Activated naive CD8-positive, alpha-beta T cell treated with anti-CD3 and anti-CD28 coated beads, Interleukin-2, amount 10 ng/mL, durations not matched to agents 7 days and 5 days (primary cell): ENCODE data around the gene IZUMO4. TPM values are rescaled to one million over a fixed set of nuclear protein-coding genes. Genes with fewer than 3 reads are reported as not detected.
"Not testable (repeated sequence)": the region's sequence is repeated elsewhere in the genome, so short reads cannot be mapped to it uniquely, and the experiment has no call there.

Experiments used
- ATAC-seq: fragments of 150-1000 bp; cut with Tn5 transposase; one replicate; pipeline ENCODE4 v1.10.0; 2021; ENCODE audit warnings: low read depth, moderate library complexity
- POLR2A ChIA-PET: fragments of 350-600 bp; sonication (Branson Sonifier 250); formaldehyde crosslinking; loops from one replicate; lab custom pipeline; 2021; ENCODE audit warnings: antibody characterized with exemption; lab: Charles Lee
- DNase-seq: peaks from one replicate; pipeline ENCODE4 v3.0.0; 2021
- H3K27ac Mint-ChIP-seq: one replicate; pipeline ENCODE4 v1.8.0; 2022; ENCODE audit warnings: mild to moderate bottlenecking, mixed read lengths
- H3K27me3 Mint-ChIP-seq: one replicate; pipeline ENCODE4 v1.8.0; 2022; ENCODE audit warnings: mild to moderate bottlenecking, moderate library complexity, mixed read lengths
- H3K36me3 Mint-ChIP-seq: one replicate; pipeline ENCODE4 v1.8.0; 2021; ENCODE audit warnings: mild to moderate bottlenecking, mixed read lengths
- H3K4me1 Mint-ChIP-seq: one replicate; pipeline ENCODE4 v1.8.0; 2021; ENCODE audit warnings: mixed read lengths
- H3K4me3 Mint-ChIP-seq: one replicate; pipeline ENCODE4 v1.8.0; 2022; ENCODE audit warnings: mild to moderate bottlenecking, moderate library complexity, mixed read lengths
- H3K9me3 Mint-ChIP-seq: one replicate; pipeline ENCODE4 v1.8.0; 2021; ENCODE audit warnings: mixed read lengths
- total RNA-seq, 2 experiments: library from RNA; stranded (reverse); gene quantifications; one replicate each; pipeline ENCODE4 v1.2.3, GENCODE V29; 2021

The IZUMO4 gene
- total RNA-seq, 2 experiments from 2014 or later: 16.0 to 17.7 TPM

- POLR2A ChIA-PET: no interaction called here
Observed at GRCh38 chr19:2120821-2121220, 24.1 kb downstream of the IZUMO4 start.

GRCh38 chr19:2121416-2122051 lies 24.8 kb downstream of the IZUMO4 start:
- POLR2A ChIA-PET: no interaction called here
- DNase-seq: no peak
- Mint-ChIP-seq H3K36me3 (peaks cover 6% of the 10 kb centered on the region), H3K4me1 (peaks cover 2% of the 10 kb centered on the region), H3K9me3 (no peaks in the 10 kb centered on the region), H3K27me3 (no peaks in the 10 kb centered on the region), H3K27ac (no peak overlapping the region), H3K4me3 (no peak overlapping the region)
- no peak for ATAC-seq

More at GRCh38 chr19:2120821-2121220, 24.1 kb downstream of the IZUMO4 start:
- ATAC-seq (no peak), DNase-seq (no peak)
- peaks cover 6% of the 10 kb centered on the region for H3K36me3 Mint-ChIP-seq
- H3K27me3 Mint-ChIP-seq: no peaks in the 10 kb centered on the region
- no peak overlapping the region for H3K27ac Mint-ChIP-seq
- H3K4me1 Mint-ChIP-seq: peaks cover 2% of the 10 kb centered on the region
- no peak overlapping the region for H3K4me3 Mint-ChIP-seq
- H3K9me3 Mint-ChIP-seq: no peaks in the 10 kb centered on the region

- ATAC-seq (no peak), DNase-seq (no peak)
- POLR2A ChIA-PET: no interaction called here
- no peak overlapping the region for H3K4me3 Mint-ChIP-seq
- no peaks in the 10 kb centered on the region for H3K9me3 Mint-ChIP-seq
- H3K27me3 Mint-ChIP-seq: no peaks in the 10 kb centered on the region
- peaks cover 6% of the 10 kb centered on the region for H3K36me3 Mint-ChIP-seq
- H3K4me1 Mint-ChIP-seq: peaks cover 2% of the 10 kb centered on the region
- no peak overlapping the region for H3K27ac Mint-ChIP-seq
Observed at GRCh38 chr19:2122251-2122650, 25.5 kb downstream of the IZUMO4 start.

- H3K36me3 Mint-ChIP-seq: peaks cover 6% of the 10 kb centered on the region
- peaks cover 2% of the 10 kb centered on the region for H3K4me1 Mint-ChIP-seq
Observed at GRCh38 chr19:2122982-2123381, 26.3 kb downstream of the IZUMO4 start.

GRCh38 chr19:2123682-2124387 lies 27.1 kb downstream of the IZUMO4 start:
- Mint-ChIP-seq H3K27me3 (no peaks in the 10 kb centered on the region), H3K36me3 (peaks cover 5% of the 10 kb centered on the region), H3K4me3 (no peak overlapping the region), H3K4me1 (peaks cover 2% of the 10 kb centered on the region), H3K27ac (no peak overlapping the region), H3K9me3 (no peaks in the 10 kb centered on the region)
- DNase-seq: peak; percentile 61
- POLR2A ChIA-PET: no interaction called here
- peak; percentile 24 for ATAC-seq

More at GRCh38 chr19:2122982-2123381, 26.3 kb downstream of the IZUMO4 start:
- POLR2A ChIA-PET: no interaction called here
- ATAC-seq (no peak), DNase-seq (no peak)
- H3K4me3 Mint-ChIP-seq: no peak overlapping the region
- H3K9me3 Mint-ChIP-seq: no peaks in the 10 kb centered on the region
- H3K27ac Mint-ChIP-seq: no peak overlapping the region
- no peaks in the 10 kb centered on the region for H3K27me3 Mint-ChIP-seq

GRCh38 chr19:2126879-2127518 lies 30.3 kb downstream of the IZUMO4 start:
- no peak for ATAC-seq
- DNase-seq: no peak
- Mint-ChIP-seq H3K36me3 (peaks cover 6% of the 10 kb centered on the region), H3K9me3 (no peaks in the 10 kb centered on the region), H3K27me3 (no peaks in the 10 kb centered on the region), H3K4me3 (no peak overlapping the region), H3K27ac (no peak overlapping the region), H3K4me1 (no peaks in the 10 kb centered on the region)
- POLR2A ChIA-PET: no interaction called here

- no peak for ATAC-seq
- H3K36me3 Mint-ChIP-seq: peaks cover 10% of the 10 kb centered on the region
- H3K27ac Mint-ChIP-seq: no peak overlapping the region
- DNase-seq: no peak
- H3K27me3 Mint-ChIP-seq: no peaks in the 10 kb centered on the region
- no peaks in the 10 kb centered on the region for H3K9me3 Mint-ChIP-seq
- POLR2A ChIA-PET: no interaction called here
- H3K4me3 Mint-ChIP-seq: no peak overlapping the region
- H3K4me1 Mint-ChIP-seq: no peaks in the 10 kb centered on the region
Observed at GRCh38 chr19:2127758-2128157, 31.0 kb downstream of the IZUMO4 start.

GRCh38 chr19:2128252-2128651 lies 31.5 kb downstream of the IZUMO4 start:
- ATAC-seq, H3K27me3 Mint-ChIP-seq, H3K27ac Mint-ChIP-seq, H3K9me3 Mint-ChIP-seq, H3K4me3 Mint-ChIP-seq, H3K36me3 Mint-ChIP-seq, DNase-seq, H3K4me1 Mint-ChIP-seq: not testable (repeated sequence)
- POLR2A ChIA-PET: interaction anchor here (0.6 kb wide), 1 partner anchor 300 kb away, joined by 3 read pairs; no protein-coding TSS in a partner anchor

GRCh38 chr19:2129022-2129421 lies 32.3 kb downstream of the IZUMO4 start:
- no peaks in the 10 kb centered on the region for H3K27me3 Mint-ChIP-seq
- ATAC-seq (no peak), DNase-seq (no peak)
- peaks cover 10% of the 10 kb centered on the region for H3K36me3 Mint-ChIP-seq
- POLR2A ChIA-PET: interaction anchor here (0.6 kb wide), 1 partner anchor 299 kb away, joined by 3 read pairs; no protein-coding TSS in a partner anchor
- no peak overlapping the region for H3K27ac Mint-ChIP-seq
- no peaks in the 10 kb centered on the region for H3K9me3 Mint-ChIP-seq
- H3K4me3 Mint-ChIP-seq: no peak overlapping the region
- no peaks in the 10 kb centered on the region for H3K4me1 Mint-ChIP-seq

- Mint-ChIP-seq H3K27me3 (no peaks in the 10 kb centered on the region), H3K9me3 (no peaks in the 10 kb centered on the region), H3K27ac (no peak overlapping the region), H3K4me1 (no peaks in the 10 kb centered on the region), H3K36me3 (peaks cover 10% of the 10 kb centered on the region), H3K4me3 (no peak overlapping the region)
- POLR2A ChIA-PET: interaction anchor here (0.8 kb wide), 1 partner anchor 26 kb away, joined by 4 read pairs; no protein-coding TSS in a partner anchor
- no peak for ATAC-seq
- no peak for DNase-seq
Observed at GRCh38 chr19:2129486-2129885, 32.8 kb downstream of the IZUMO4 start.

- no peak overlapping the region for H3K27ac Mint-ChIP-seq
Observed at GRCh38 chr19:2129892-2130770, 33.4 kb downstream of the IZUMO4 start.

GRCh38 chr19:2131012-2131975 lies 34.6 kb downstream of the IZUMO4 start:
- H3K4me1 Mint-ChIP-seq, H3K9me3 Mint-ChIP-seq, H3K4me3 Mint-ChIP-seq, POLR2A ChIA-PET, DNase-seq, H3K27ac Mint-ChIP-seq, ATAC-seq, H3K27me3 Mint-ChIP-seq: not testable (repeated sequence)
- peaks cover 13% of the 10 kb centered on the region for H3K36me3 Mint-ChIP-seq

More at GRCh38 chr19:2129892-2130770, 33.4 kb downstream of the IZUMO4 start:
- H3K4me3 Mint-ChIP-seq: no peak overlapping the region
- no peaks in the 10 kb centered on the region for H3K4me1 Mint-ChIP-seq
- peaks cover 10% of the 10 kb centered on the region for H3K36me3 Mint-ChIP-seq
- POLR2A ChIA-PET: interaction anchor here (0.8 kb wide), 1 partner anchor 26 kb away, joined by 4 read pairs; no protein-coding TSS in a partner anchor
- no peak for ATAC-seq
- no peaks in the 10 kb centered on the region for H3K27me3 Mint-ChIP-seq
- no peaks in the 10 kb centered on the region for H3K9me3 Mint-ChIP-seq
- DNase-seq: no peak
